ENCODE measurements around the gene PTPRG. TPM values are rescaled to one million over a fixed set of nuclear protein-coding genes. Genes with fewer than 3 reads are reported as not detected.
A peak's percentile ranks its signal among the peaks of the same experiment; 100 is the strongest.

Gene PTPRG
- total RNA-seq, 2 donors from 2014 or later = 76.5 to 108 TPM

- Mint-ChIP-seq H3K36me3 (ENCODE audit: low read depth) (peaks cover 8% of the 10 kb centered on the region), H3K27me3 (ENCODE audit: insufficient read depth) (no peaks in the 10 kb centered on the region), H3K4me1 (peaks cover 34% of the 10 kb centered on the region), H3K27ac (no peak overlapping the region), H3K4me3 (no peak overlapping the region), H3K9me3 (no peaks in the 10 kb centered on the region)
- no peak overlapping the region for H3K27ac ChIP-seq (ENCODE audit: low read depth, low read length)
- DNase-seq = no peak
- no peak overlapping the region for H3K9ac ChIP-seq (ENCODE audit: extremely low read depth, low read length, poor library complexity, severe bottlenecking)
- WGBS, 2 experiments (ENCODE audit: insufficient coverage in 1 of 2, insufficient read length in 1 of 2) = 95 to 100% methylated on average over 1 of the region's 1 CpG
- H3K4me1 ChIP-seq (ENCODE audit: control insufficient read depth, insufficient read depth, low read length) = no peaks in the 10 kb centered on the region
- no peaks in the 10 kb centered on the region for H3K9me3 ChIP-seq (ENCODE audit: control insufficient read depth, low read length)
- H3K36me3 ChIP-seq (ENCODE audit: control insufficient read depth, insufficient read depth, low read length) = peaks cover 6% of the 10 kb centered on the region
- TF ChIP-seq CTCF (conservative IDR thresholded peaks at IDR 0.05) = no peak
- no peak overlapping the region for H3K4me3 ChIP-seq (ENCODE audit: low read length)
- no peaks in the 10 kb centered on the region for H3K27me3 ChIP-seq (ENCODE audit: control insufficient read depth, insufficient read depth, low read length, poor library complexity, severe bottlenecking)
Observed at GRCh38 chr3:61733000-61733399, 171.6 kb downstream of the PTPRG start.

GRCh38 chr3:61733876-61734275, 172.5 kb downstream of the PTPRG start:
- Mint-ChIP-seq H3K4me1 (peaks cover 31% of the 10 kb centered on the region), H3K27ac (no peak overlapping the region), H3K27me3 (ENCODE audit: insufficient read depth) (no peaks in the 10 kb centered on the region), H3K4me3 (no peak overlapping the region), H3K9me3 (no peaks in the 10 kb centered on the region), H3K36me3 (ENCODE audit: low read depth) (peaks cover 8% of the 10 kb centered on the region)
- Histone ChIP-seq H3K9ac (ENCODE audit: extremely low read depth, low read length, poor library complexity, severe bottlenecking) (no peak overlapping the region), H3K4me1 (ENCODE audit: control insufficient read depth, insufficient read depth, low read length) (no peaks in the 10 kb centered on the region), H3K27me3 (ENCODE audit: control insufficient read depth, insufficient read depth, low read length, poor library complexity, severe bottlenecking) (no peaks in the 10 kb centered on the region), H3K27ac (ENCODE audit: low read depth, low read length) (no peak overlapping the region), H3K36me3 (ENCODE audit: control insufficient read depth, insufficient read depth, low read length) (peaks cover 6% of the 10 kb centered on the region), H3K4me3 (ENCODE audit: low read length) (no peak overlapping the region), H3K9me3 (ENCODE audit: control insufficient read depth, low read length) (no peaks in the 10 kb centered on the region)
- no peak for TF ChIP-seq CTCF (conservative IDR thresholded peaks at IDR 0.05)
- whole genome bisulfite sequencing, 2 experiments (ENCODE audit: insufficient coverage in 1 of 2, insufficient read length in 1 of 2) = 94 to 99% methylated on average over 6 of the region's 6 CpGs
- DNase-seq = no peak

- H3K27ac ChIP-seq (ENCODE audit: low read depth, low read length) = peak overlapping the region; percentile 25
- no peaks in the 10 kb centered on the region for H3K9me3 ChIP-seq (ENCODE audit: control insufficient read depth, low read length)
- no peaks in the 10 kb centered on the region for H3K4me1 ChIP-seq (ENCODE audit: control insufficient read depth, insufficient read depth, low read length)
- Mint-ChIP-seq H3K36me3 (ENCODE audit: low read depth) (peaks cover 8% of the 10 kb centered on the region), H3K4me1 (peaks cover 24% of the 10 kb centered on the region), H3K9me3 (no peaks in the 10 kb centered on the region), H3K4me3 (no peak overlapping the region), H3K27ac (no peak overlapping the region), H3K27me3 (ENCODE audit: insufficient read depth) (no peaks in the 10 kb centered on the region)
- WGBS, 2 experiments (ENCODE audit: insufficient coverage in 1 of 2, insufficient read length in 1 of 2) = 78 to 100% methylated on average over 1 to 5 of the region's 6 CpGs
- DNase-seq = no peak
- no peaks in the 10 kb centered on the region for H3K27me3 ChIP-seq (ENCODE audit: control insufficient read depth, insufficient read depth, low read length, poor library complexity, severe bottlenecking)
- no peak for TF ChIP-seq CTCF (conservative IDR thresholded peaks at IDR 0.05)
- H3K9ac ChIP-seq (ENCODE audit: extremely low read depth, low read length, poor library complexity, severe bottlenecking) = no peak overlapping the region
- H3K4me3 ChIP-seq (ENCODE audit: low read length) = no peak overlapping the region
- H3K36me3 ChIP-seq (ENCODE audit: control insufficient read depth, insufficient read depth, low read length) = peaks cover 6% of the 10 kb centered on the region
Observed at GRCh38 chr3:61734749-61735686, 173.6 kb downstream of the PTPRG start.
